GM21619 (cell line): ENCODE measurements around the gene UBE2C.

Experiments
- ATAC-seq: cut with Tn5 transposase; IDR thresholded peaks from one replicate; pipeline ENCODE4 v1.9.1; 2021; ENCODE audit not compliant: unreplicated experiment

UBE2C gene

GRCh38 chr20:45833030-45833882 lies 20.8 kb downstream of the UBE2C start, which contains the start of gene SNX21:
Gene SNX21 (plus strand): TSS chr20:45833799. CDS start chr20:45833920, 121 bp downstream.
- ATAC-seq, result no peak

DNA sequence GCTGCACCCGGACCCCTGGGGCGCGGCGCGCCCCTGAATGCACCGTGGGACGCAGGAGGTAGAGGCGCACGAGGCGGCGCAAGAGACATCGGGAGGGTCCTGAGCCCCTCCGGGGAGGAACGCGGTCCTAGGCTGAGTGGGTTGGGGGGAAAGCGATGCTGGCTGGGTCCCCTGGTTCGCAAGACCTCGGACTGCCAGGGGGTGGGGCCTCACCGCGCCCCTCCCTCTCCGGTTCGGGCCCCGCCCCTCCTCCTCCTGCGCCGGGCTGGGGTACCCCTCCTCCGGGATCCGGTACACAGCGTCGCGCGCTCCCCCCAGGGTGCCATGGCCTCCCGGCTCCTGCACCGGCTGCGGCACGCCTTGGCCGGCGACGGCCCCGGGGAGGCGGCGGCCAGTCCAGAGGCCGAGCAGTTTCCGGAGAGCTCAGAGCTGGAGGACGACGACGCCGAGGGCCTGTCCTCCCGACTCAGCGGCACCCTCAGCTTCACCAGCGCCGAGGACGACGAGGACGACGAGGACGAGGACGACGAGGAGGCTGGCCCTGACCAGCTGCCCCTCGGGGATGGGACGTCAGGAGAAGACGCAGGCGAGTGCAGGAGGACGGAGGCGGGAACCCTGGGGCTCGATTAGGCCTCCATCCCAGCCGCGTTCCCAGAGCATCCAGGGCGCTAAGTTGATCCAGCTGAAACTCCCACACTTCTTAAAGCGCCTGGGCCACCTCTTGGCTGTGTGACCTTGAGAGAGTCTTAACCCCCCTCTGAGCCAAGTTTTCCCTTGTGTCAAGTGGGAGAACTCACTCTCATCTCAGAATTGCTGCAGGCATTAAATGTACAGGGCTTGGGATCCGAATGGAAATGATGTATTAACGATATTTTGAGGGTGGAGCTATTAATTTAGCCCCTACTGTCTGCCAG lies 21.7 kb downstream of the UBE2C start:
- ATAC-seq, result no peak

- no peak for ATAC-seq
Measured at GRCh38 chr20:45834797-45835161, 22.3 kb downstream of the UBE2C start.

DNA sequence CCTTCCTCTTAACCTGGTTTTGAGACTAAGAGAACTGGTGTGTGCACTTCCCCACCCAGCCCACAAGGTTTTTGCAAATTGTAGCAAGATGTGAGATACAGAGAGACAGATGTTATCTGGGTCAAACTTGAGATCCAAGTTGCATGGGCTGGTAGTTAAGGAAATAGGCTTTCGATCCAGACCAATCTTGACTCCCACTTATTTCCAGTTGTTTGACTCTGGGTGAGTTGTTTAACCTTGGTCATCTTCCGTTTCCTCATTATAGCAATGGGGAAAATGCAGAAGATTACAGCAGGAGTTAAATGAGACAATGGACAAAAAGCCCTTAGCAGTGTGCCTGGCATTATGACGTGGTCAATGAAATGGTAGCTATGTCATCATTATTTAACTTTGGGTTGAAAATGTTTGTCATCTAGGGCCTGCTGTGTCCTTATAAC lies 22.9 kb downstream of the UBE2C start:
- ATAC-seq, result no peak

DNA sequence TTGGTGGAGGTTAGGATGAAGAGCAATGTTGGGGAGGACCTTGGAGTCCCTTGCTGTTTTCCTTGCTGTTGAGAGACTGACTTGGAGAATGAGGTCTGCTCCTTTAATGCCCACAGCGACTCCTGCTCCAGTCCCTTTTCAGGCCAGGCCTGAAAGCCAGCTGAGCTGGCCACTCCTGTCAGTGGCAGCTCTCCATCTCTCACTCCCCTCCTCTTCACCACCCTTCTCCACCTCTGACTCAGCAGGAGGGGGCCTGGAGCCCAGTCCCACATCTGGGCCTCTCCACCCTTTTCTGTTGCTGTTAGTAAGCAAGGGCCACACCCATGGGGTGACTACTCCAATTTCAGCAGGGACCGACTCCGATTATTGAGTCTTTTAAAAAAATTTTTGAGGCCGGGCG lies 23.4 kb downstream of the UBE2C start:
- no peak for ATAC-seq

GRCh38 chr20:45836841-45837240 lies 24.4 kb downstream of the UBE2C start:
- ATAC-seq, result no peak

- ATAC-seq, result no peak
Measured at GRCh38 chr20:45840700-45841198, 28.3 kb downstream of the UBE2C start.

- no peak for ATAC-seq
Measured at GRCh38 chr20:45841407-45842129, 29.1 kb downstream of the UBE2C start.

- ATAC-seq, result peak; percentile 65
Measured at GRCh38 chr20:45842169-45842812, 29.8 kb downstream of the UBE2C start.

DNA sequence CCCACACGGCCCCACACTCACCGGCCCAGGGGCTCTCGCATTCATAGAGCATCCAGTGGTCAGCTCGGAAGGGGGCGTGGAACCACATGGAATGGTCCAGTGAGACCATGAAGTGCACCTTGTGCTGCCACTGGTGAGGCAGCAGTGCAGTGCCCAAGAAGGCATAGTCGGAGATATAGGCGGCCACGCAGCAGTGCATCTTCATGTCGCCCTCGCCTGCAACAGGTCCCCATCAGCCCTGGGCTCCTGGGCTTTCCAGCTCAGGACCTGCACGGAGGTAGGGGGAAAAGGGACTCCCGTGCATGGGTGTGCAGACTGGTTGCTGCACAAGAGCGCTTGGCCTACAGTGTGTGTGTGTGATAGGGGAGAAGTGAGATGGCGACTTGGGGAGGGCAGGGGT lies 31.1 kb downstream of the UBE2C start:
- ATAC-seq, result no peak

- ATAC-seq, result no peak
Measured at GRCh38 chr20:45845452-45845851, 33.0 kb downstream of the UBE2C start.

DNA sequence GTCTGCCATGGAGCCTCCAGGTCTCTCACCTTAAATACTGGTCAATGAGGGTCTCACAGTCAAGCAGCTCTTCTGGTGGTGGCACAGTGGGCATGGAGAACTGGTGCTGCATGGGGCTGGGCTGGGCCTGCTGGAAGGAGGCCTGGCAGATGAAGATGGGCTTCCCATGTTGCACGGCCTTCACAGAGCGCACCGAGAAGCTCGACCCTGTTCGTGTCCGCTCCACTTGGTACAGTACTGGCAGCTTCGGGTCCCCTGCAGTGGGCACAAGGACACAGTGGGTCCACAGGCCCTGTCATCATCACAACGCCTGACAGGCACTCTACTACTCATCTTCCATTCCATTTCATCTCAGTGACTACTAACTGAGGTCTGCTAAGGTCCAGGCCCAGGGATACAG lies 36.0 kb downstream of the UBE2C start:
- no peak for ATAC-seq

DNA sequence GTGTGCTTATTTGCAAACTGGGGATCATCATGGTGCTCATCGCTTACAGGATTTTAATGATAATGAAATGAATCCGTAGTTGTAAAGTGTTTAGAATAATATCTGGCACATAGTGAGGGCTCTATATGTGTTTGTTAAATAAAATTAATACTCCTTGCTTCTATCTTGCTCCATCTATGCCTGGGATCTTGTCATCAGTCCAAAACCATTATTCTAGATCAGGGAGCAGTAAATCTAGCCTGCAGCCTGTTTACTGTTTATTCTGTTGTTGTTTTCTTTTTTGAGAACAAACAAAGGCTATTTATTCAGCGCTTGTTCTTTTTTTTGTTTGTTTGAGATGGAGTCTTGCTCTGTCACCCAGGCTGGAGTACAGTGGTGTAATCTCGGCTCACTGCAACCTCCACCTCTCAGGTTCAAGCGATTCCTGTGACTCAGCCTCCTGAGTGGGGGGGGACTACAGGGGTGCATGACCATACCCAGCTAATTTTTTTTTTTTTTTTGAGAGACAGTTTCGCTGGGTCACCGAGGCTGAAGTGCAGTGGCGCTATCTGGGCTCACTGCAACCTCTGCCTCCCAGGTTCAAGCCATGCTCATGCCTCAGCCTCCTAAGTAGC lies 36.6 kb downstream of the UBE2C start:
- ATAC-seq, result no peak

- ATAC-seq, result no peak
Measured at GRCh38 chr20:45850238-45850637, 37.8 kb downstream of the UBE2C start.

- no peak for ATAC-seq
Measured at GRCh38 chr20:45850926-45851325, 38.5 kb downstream of the UBE2C start.

GRCh38 chr20:45851501-45851900 lies 39.1 kb downstream of the UBE2C start:
- no peak for ATAC-seq

GRCh38 chr20:45852326-45852725 lies 39.9 kb downstream of the UBE2C start:
- no peak for ATAC-seq

- no peak for ATAC-seq
Measured at GRCh38 chr20:45853484-45853883, 41.0 kb downstream of the UBE2C start.

GRCh38 chr20:45857114-45857881 lies 44.9 kb downstream of the UBE2C start, which contains the start of the genes ACOT8 and ZSWIM3:
Gene ACOT8 (minus strand): TSS chr20:45857392. CDS start chr20:45857315, 77 bp downstream.
Gene ZSWIM3 (plus strand): TSS chr20:45857614. CDS start chr20:45857826, 212 bp downstream.
- peak; percentile 93 for ATAC-seq
